HG03575 (cell line): Measurements from ENCODE around the gene SRRM5.

Experiments
- ATAC-seq: cut with Tn5 transposase; IDR thresholded peaks from one replicate; pipeline ENCODE4 v1.9.1; 2021; ENCODE audit not compliant: unreplicated experiment, insufficient number of reproducible peaks, low FRiP score; ENCODE audit errors: extremely low read depth

The SRRM5 gene

DNA sequence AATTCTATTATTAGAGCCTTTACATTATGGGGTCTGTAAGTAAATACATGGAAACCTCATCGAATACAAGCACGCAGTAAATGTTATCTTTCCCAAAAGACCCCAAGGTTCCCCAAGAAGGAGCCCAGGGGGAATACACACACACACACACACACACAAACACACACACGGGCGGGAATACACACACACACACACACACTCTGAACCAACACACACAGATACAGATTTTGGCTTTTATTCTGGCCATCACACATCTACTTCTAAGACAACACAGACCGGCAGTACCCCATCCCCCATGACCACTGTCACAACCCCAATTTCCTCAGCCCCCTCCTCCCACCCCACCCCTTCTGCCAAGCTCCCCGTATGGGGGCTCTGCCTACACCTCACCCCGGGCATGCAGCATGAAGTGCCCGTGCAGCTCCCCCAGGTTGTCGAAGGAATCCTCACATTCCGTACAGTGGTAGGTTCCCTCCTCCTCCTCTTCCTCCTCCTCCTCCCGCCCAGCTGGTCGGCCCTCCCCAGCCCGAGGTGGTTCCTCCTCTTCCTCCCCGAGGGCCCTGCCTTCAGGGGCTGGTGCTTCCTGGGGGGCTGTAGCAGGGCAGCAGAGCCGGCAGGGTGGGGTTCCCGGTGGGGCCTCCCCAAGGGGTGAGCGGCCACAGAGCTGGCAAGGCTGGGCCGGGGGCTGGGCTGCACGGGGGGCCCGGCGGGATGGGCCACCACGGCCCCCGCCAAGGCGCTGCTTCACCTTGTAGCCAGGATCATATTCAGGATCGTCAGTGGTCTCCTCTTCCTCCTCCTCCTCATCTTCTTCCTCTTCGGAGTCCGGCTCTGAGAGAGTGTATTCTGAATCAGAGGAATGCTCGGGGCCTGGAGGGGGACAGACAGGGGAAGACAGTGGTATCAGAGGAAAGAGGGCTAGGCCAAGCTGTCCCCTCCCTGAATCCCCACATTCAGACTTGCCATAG lies 4.4 kb upstream of the SRRM5 start:
- no peak for ATAC-seq

DNA sequence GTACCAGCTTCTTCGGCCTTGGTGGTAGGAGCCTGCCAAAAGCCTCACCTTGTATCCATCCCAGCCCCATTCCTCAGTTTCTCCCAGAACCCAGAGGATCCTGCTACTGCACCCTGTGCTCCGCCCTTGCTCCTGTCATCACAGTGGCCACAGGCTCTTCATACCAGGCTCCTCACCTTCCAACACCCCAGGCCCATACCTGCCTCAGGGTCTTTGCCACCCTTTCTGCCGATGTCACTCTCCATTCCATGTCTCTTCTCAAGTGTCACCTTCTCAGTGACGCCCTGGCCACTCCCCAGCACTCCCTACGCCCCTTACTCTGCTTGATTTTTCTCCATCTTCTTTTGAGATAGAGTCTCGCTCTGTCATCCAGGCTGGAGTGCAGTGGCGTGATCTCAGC lies 2.0 kb upstream of the SRRM5 start:
- no peak for ATAC-seq

- no peak for ATAC-seq
Measured at GRCh38 chr19:43610493-43610892, 1.4 kb upstream of the SRRM5 start.

- ATAC-seq: no peak
Measured at GRCh38 chr19:43612374-43612773, 486 bp downstream of the SRRM5 start.

GRCh38 chr19:43616306-43616705 lies 4.4 kb downstream of the SRRM5 start:
- no peak for ATAC-seq

GRCh38 chr19:43616954-43617353 lies 5.1 kb downstream of the SRRM5 start:
- no peak for ATAC-seq

DNA sequence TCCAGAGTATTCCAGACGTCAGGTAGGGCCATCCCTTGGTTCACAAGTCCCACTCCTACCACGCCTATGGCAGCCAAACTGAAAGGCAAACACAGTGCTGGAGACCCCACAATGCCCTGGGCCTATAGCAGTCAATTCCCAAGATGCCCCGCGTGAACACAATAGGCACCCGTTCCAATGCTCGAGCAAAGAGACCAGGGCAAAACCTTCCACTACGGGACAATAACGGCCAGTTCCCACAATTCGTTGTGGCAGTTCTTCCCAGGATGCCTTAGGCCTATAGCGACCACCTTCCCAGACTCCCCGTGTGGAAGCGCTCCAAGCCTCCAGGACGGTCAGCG lies 7.0 kb downstream of the SRRM5 start:
- no peak for ATAC-seq

- no peak for ATAC-seq
Measured at GRCh38 chr19:43619262-43620060, 7.6 kb downstream of the SRRM5 start, which contains the start of gene ZNF428. ZNF428 (minus strand) TSS chr19:43619629; CDS start chr19:43614304, 5,325 bp downstream.

GRCh38 chr19:43620061-43621001 lies 8.4 kb downstream of the SRRM5 start:
- ATAC-seq: no peak

DNA sequence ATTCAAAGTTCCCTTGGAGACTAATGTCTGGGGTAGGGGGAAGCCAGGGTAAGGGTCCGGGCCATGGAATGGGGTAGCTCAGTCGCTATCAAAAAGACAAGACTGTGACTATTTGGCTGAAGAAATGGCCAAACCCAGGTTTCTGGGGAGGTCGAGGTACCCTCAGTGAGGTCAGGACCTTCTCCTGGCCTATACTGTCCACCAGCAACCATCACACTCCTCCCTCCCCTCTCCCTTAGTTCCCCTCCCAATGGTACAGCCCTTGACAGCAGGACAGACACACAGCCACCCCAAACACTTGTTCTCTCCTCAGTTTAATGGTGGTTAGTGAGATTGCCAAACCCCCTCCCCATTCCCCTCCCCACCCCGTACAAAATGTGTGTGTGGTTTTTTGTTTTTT lies 10.2 kb downstream of the SRRM5 start:
- no peak for ATAC-seq

GRCh38 chr19:43622956-43623355 lies 11.1 kb downstream of the SRRM5 start:
- no peak for ATAC-seq

DNA sequence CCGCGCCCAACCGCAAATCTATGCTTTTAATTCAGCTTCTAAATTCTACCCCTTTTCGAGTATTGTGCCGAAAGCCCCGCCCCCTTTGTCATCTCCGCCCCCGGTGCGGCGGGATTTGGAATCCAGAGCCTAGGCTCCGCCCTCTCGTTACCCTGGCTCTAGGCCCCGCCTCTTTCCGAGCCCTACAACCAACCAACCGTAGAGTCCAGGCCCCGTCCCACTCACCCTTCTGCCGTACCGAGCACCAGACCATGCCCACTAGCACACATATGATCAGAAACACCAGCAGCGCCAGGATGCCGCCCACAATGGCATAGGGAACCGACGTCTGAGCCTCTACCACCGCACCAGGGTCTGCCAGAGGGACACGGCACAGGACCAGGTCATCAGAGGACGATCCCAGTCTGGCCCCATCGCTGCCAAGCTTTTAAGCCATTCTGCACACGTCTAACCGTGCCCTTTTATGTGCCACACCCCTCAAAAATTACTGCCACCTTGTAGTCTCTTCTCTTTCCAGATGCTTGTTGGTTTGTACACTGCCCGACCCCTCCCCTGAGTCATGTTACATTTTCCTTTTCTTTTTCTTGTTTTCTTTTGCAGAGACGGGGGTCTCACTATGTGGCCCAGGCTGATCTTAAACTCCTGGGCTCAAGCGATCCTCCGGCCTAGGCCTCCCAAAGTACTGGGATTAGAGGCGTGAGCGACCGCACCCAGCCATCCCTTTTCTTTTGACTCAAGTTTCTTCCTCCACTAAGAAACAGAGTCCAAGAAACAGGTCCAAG lies 12.2 kb downstream of the SRRM5 start:
- ATAC-seq: no peak

GRCh38 chr19:43624933-43625332 lies 13.0 kb downstream of the SRRM5 start:
- ATAC-seq: no peak

- ATAC-seq: no peak
Measured at GRCh38 chr19:43625918-43626579, 14.2 kb downstream of the SRRM5 start.

GRCh38 chr19:43626838-43627237 lies 14.9 kb downstream of the SRRM5 start:
- ATAC-seq: no peak

- ATAC-seq: no peak
Measured at GRCh38 chr19:43628646-43629326, 16.9 kb downstream of the SRRM5 start.

- no peak for ATAC-seq
Measured at GRCh38 chr19:43631491-43631890, 19.6 kb downstream of the SRRM5 start.
